ENCODE measurements around the gene PLAU. TPM values are rescaled to one million over a fixed set of nuclear protein-coding genes. Genes with fewer than 3 reads are reported as not detected.

Gene PLAU
- total and polyA plus RNA-seq, 10 of the 15 experiments (the other 5 are each of a cell fraction or from before 2014, with no cell fraction given), result 2.5 to 20.9 (median 11.5) TPM

DNA sequence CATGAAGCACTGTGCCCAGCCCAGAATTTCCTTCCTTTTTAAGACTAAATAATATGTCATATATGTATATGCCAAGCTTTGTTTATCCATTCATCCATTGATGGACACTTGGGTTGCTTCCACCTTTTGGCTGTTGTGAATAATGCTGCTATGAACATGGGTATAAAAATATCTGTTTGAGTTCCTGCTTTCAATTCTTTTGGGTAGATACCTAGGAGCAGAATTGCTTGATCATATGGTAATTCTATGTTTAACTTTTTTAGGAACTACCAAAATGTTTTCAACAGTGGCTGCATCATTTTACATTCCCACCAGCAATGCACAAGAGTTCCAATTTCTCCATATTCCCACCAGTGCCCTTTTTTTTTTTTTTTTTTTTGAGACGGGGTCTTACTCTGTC, 13.2 kb upstream of the PLAU start:
- SMC1A ChIA-PET (ENCODE audit: uncharacterized antibody, unreplicated experiment), result interaction anchor here (1.0 to 27.4 kb wide), 7 partner anchors 7 to 149 kb away, joined by 3 to 1048 read pairs (median 11); partner anchors contain the start of gene PLAU
- H3K9me3 ChIP-seq (replicated peaks; ENCODE audit: control insufficient read depth, insufficient read depth, low read length), result no peaks in the 10 kb centered on the region
- no peak overlapping the region for H3K4me2 ChIP-seq (ENCODE audit: control insufficient read depth, insufficient read depth)
- CTCF ChIA-PET, result interaction anchor here (2.0 to 7.4 kb wide), 4 partner anchors 10 to 43 kb away, joined by 11 to 84 read pairs (median 23); no protein-coding TSS in a partner anchor
- H4K20me1 ChIP-seq (ENCODE audit: control insufficient read depth, insufficient read depth), result no peaks in the 10 kb centered on the region
- no peak overlapping the region for H2AFZ ChIP-seq (ENCODE audit: control insufficient read depth, low read depth, low read length)
- no peak for ATAC-seq
- H3K4me1 ChIP-seq (ENCODE audit: control insufficient read depth, insufficient read depth, low read length), result no peaks in the 10 kb centered on the region
- RAD21 ChIA-PET (ENCODE audit: unreplicated experiment), result interaction anchor here (2.1 to 6.4 kb wide), 2 partner anchors 9 to 43 kb away, joined by 5 to 85 read pairs; no protein-coding TSS in a partner anchor
- no peaks in the 10 kb centered on the region for H3K36me3 ChIP-seq (ENCODE audit: control insufficient read depth in 2 of 2, insufficient read depth in 2 of 2, low read length in 1 of 2)
- no TSS peak for BruUV-seq (replicated peaks)
- in situ Hi-C loops (cut with MboI) (loop anchor here (25.0 kb wide), 1 partner anchor 190 kb away; no protein-coding TSS in a partner anchor), intact Hi-C loops (cut with micrococcal nuclease; ENCODE audit: unreplicated experiment) (no loop called here)
- no peaks in the 10 kb centered on the region; a peak in 1 of 4 replicates for H3K27me3 ChIP-seq (replicated peaks in 1 of 2; ENCODE audit: control insufficient read depth in 2 of 2, insufficient read depth in 2 of 2, low read length in 1 of 2)
- H3K9ac ChIP-seq (ENCODE audit: control insufficient read depth, insufficient read depth, low read length), result no peak overlapping the region
- H3K27ac ChIP-seq (ENCODE audit: control insufficient read depth, insufficient read depth), result no peak overlapping the region
- H3K4me3 ChIP-seq, result no peak overlapping the region
- POLR2A ChIA-PET, result interaction anchor here (2.1 kb wide), 1 partner anchor 21 kb away, joined by 5 read pairs; no protein-coding TSS in a partner anchor
- no peak for FAIRE-seq
- no CpG with 5 or more reads among the region's 1 CpG for WGBS (ENCODE audit: insufficient coverage, insufficient replicate concordance, low lambda C conversion rate, missing lambda C conversion rate)
- no peaks in the 10 kb centered on the region for H3K79me2 ChIP-seq (ENCODE audit: control insufficient read depth, insufficient read depth, low read length)
- DNase-seq (ENCODE audit: low read depth, low spot score), result no peak
- TF ChIP-seq YY1 (IDR thresholded peaks at IDR 0.05; ENCODE audit: low read depth, low read length), result no peak
- TF ChIP-seq, protein P1, sequence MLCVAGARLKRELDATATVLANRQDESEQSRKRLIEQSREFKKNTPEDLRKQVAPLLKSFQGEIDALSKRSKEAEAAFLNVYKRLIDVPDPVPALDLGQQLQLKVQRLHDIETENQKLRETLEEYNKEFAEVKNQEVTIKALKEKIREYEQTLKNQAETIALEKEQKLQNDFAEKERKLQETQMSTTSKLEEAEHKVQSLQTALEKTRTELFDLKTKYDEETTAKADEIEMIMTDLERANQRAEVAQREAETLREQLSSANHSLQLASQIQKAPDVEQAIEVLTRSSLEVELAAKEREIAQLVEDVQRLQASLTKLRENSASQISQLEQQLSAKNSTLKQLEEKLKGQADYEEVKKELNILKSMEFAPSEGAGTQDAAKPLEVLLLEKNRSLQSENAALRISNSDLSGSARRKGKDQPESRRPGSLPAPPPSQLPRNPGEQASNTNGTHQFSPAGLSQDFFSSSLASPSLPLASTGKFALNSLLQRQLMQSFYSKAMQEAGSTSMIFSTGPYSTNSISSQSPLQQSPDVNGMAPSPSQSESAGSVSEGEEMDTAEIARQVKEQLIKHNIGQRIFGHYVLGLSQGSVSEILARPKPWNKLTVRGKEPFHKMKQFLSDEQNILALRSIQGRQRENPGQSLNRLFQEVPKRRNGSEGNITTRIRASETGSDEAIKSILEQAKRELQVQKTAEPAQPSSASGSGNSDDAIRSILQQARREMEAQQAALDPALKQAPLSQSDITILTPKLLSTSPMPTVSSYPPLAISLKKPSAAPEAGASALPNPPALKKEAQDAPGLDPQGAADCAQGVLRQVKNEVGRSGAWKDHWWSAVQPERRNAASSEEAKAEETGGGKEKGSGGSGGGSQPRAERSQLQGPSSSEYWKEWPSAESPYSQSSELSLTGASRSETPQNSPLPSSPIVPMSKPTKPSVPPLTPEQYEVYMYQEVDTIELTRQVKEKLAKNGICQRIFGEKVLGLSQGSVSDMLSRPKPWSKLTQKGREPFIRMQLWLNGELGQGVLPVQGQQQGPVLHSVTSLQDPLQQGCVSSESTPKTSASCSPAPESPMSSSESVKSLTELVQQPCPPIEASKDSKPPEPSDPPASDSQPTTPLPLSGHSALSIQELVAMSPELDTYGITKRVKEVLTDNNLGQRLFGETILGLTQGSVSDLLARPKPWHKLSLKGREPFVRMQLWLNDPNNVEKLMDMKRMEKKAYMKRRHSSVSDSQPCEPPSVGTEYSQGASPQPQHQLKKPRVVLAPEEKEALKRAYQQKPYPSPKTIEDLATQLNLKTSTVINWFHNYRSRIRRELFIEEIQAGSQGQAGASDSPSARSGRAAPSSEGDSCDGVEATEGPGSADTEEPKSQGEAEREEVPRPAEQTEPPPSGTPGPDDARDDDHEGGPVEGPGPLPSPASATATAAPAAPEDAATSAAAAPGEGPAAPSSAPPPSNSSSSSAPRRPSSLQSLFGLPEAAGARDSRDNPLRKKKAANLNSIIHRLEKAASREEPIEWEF (IDR thresholded peaks at IDR 0.05; ENCODE audit: insufficient replicate concordance, low read depth, low read length), result no peak
- no peak for TF ChIP-seq POLR2AphosphoS2 (IDR thresholded peaks at IDR 0.05; ENCODE audit: low read depth, low read length)
- no peak for TF ChIP-seq HDAC6 (IDR thresholded peaks at IDR 0.05; ENCODE audit: unreplicated experiment)
- TF ChIP-seq ZNF384 (IDR thresholded peaks at IDR 0.05; ENCODE audit: borderline replicate concordance, low read depth, low read length), result no peak
- TF ChIP-seq IKZF1 (conservative IDR thresholded peaks at IDR 0.05), result no peak
- TF ChIP-seq, protein P2, sequence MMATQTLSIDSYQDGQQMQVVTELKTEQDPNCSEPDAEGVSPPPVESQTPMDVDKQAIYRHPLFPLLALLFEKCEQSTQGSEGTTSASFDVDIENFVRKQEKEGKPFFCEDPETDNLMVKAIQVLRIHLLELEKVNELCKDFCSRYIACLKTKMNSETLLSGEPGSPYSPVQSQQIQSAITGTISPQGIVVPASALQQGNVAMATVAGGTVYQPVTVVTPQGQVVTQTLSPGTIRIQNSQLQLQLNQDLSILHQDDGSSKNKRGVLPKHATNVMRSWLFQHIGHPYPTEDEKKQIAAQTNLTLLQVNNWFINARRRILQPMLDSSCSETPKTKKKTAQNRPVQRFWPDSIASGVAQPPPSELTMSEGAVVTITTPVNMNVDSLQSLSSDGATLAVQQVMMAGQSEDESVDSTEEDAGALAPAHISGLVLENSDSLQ (IDR thresholded peaks at IDR 0.05), result no peak
- TF ChIP-seq POLR2AphosphoS5 (IDR thresholded peaks at IDR 0.05; ENCODE audit: low read length), result no peak
- TF ChIP-seq RAD21 (IDR thresholded peaks at IDR 0.05; ENCODE audit: insufficient read depth, low read depth, low read length), result no peak
- TF ChIP-seq, protein P3, sequence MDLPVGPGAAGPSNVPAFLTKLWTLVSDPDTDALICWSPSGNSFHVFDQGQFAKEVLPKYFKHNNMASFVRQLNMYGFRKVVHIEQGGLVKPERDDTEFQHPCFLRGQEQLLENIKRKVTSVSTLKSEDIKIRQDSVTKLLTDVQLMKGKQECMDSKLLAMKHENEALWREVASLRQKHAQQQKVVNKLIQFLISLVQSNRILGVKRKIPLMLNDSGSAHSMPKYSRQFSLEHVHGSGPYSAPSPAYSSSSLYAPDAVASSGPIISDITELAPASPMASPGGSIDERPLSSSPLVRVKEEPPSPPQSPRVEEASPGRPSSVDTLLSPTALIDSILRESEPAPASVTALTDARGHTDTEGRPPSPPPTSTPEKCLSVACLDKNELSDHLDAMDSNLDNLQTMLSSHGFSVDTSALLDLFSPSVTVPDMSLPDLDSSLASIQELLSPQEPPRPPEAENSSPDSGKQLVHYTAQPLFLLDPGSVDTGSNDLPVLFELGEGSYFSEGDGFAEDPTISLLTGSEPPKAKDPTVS (IDR thresholded peaks at IDR 0.05; ENCODE audit: low read depth, low read length), result no peak
- no peak for TF ChIP-seq ZNF592 (IDR thresholded peaks at IDR 0.05)
- TF ChIP-seq CBX3 (IDR thresholded peaks at IDR 0.05; ENCODE audit: borderline replicate concordance, low read depth), result no peak

Data from GM12878 (cell line).